ENCODE data around the gene PTGFRN.
"Not testable (repeated sequence)": the region's sequence is repeated elsewhere in the genome, so short reads cannot be mapped to it uniquely, and the experiment has no call there.

DNA sequence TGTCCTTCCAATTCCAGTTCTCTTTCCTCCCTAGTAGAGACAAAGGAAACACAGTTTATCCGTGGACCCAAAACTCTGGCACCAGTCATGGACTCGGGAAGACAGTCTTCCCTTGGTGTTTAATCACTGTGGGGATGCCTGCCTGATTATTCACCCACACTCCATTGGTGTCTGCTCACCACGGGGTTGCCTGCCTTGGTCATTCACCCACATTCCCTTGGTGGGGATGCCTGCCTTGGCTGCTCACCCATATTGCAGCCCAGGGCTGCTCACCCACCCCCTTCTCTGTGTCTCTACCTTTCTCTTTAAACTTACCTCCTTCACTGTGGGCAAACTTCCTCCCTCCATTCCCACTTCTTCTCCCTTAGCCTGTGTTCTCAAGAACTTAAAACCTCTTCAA lies 46.7 kb upstream of the PTGFRN start:
- TF ChIP-seq YY1 (IDR thresholded peaks at IDR 0.05): not testable (repeated sequence)
- TF ChIP-seq, protein P1, sequence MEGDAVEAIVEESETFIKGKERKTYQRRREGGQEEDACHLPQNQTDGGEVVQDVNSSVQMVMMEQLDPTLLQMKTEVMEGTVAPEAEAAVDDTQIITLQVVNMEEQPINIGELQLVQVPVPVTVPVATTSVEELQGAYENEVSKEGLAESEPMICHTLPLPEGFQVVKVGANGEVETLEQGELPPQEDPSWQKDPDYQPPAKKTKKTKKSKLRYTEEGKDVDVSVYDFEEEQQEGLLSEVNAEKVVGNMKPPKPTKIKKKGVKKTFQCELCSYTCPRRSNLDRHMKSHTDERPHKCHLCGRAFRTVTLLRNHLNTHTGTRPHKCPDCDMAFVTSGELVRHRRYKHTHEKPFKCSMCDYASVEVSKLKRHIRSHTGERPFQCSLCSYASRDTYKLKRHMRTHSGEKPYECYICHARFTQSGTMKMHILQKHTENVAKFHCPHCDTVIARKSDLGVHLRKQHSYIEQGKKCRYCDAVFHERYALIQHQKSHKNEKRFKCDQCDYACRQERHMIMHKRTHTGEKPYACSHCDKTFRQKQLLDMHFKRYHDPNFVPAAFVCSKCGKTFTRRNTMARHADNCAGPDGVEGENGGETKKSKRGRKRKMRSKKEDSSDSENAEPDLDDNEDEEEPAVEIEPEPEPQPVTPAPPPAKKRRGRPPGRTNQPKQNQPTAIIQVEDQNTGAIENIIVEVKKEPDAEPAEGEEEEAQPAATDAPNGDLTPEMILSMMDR (IDR thresholded peaks at IDR 0.05; ENCODE audit: low read depth, low read length, missing input control): not testable (repeated sequence)
- TF ChIP-seq, protein P2, sequence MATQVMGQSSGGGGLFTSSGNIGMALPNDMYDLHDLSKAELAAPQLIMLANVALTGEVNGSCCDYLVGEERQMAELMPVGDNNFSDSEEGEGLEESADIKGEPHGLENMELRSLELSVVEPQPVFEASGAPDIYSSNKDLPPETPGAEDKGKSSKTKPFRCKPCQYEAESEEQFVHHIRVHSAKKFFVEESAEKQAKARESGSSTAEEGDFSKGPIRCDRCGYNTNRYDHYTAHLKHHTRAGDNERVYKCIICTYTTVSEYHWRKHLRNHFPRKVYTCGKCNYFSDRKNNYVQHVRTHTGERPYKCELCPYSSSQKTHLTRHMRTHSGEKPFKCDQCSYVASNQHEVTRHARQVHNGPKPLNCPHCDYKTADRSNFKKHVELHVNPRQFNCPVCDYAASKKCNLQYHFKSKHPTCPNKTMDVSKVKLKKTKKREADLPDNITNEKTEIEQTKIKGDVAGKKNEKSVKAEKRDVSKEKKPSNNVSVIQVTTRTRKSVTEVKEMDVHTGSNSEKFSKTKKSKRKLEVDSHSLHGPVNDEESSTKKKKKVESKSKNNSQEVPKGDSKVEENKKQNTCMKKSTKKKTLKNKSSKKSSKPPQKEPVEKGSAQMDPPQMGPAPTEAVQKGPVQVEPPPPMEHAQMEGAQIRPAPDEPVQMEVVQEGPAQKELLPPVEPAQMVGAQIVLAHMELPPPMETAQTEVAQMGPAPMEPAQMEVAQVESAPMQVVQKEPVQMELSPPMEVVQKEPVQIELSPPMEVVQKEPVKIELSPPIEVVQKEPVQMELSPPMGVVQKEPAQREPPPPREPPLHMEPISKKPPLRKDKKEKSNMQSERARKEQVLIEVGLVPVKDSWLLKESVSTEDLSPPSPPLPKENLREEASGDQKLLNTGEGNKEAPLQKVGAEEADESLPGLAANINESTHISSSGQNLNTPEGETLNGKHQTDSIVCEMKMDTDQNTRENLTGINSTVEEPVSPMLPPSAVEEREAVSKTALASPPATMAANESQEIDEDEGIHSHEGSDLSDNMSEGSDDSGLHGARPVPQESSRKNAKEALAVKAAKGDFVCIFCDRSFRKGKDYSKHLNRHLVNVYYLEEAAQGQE (IDR thresholded peaks at IDR 0.05): not testable (repeated sequence)
- TF ChIP-seq, protein P3, sequence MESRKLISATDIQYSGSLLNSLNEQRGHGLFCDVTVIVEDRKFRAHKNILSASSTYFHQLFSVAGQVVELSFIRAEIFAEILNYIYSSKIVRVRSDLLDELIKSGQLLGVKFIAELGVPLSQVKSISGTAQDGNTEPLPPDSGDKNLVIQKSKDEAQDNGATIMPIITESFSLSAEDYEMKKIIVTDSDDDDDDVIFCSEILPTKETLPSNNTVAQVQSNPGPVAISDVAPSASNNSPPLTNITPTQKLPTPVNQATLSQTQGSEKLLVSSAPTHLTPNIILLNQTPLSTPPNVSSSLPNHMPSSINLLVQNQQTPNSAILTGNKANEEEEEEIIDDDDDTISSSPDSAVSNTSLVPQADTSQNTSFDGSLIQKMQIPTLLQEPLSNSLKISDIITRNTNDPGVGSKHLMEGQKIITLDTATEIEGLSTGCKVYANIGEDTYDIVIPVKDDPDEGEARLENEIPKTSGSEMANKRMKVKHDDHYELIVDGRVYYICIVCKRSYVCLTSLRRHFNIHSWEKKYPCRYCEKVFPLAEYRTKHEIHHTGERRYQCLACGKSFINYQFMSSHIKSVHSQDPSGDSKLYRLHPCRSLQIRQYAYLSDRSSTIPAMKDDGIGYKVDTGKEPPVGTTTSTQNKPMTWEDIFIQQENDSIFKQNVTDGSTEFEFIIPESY (IDR thresholded peaks at IDR 0.05): not testable (repeated sequence)
